GM15510 (cell line): Measurements from ENCODE around the gene TSPAN18.

ENCODE experiments used
- POLR2A ChIP-seq: IDR thresholded peaks from 3 replicates; pipeline ENCODE4 v1.6.1; 2011; ENCODE audit warnings: borderline replicate concordance; ENCODE audit not compliant: insufficient read length; ENCODE audit errors: extremely low read depth

Gene TSPAN18

GRCh38 chr11:44927174-44927661, 200.5 kb downstream of the TSPAN18 start:
- TF ChIP-seq POLR2A: no peak

GRCh38 chr11:44928144-44928543, 201.4 kb downstream of the TSPAN18 start:
- TF ChIP-seq POLR2A: no peak

- no peak for TF ChIP-seq POLR2A
Observed at GRCh38 chr11:44928816-44929215, 202.1 kb downstream of the TSPAN18 start.

- no peak for TF ChIP-seq POLR2A
Observed at GRCh38 chr11:44930588-44931302, 204.0 kb downstream of the TSPAN18 start.

GRCh38 chr11:44931466-44931865, 204.7 kb downstream of the TSPAN18 start:
- TF ChIP-seq POLR2A: no peak

GRCh38 chr11:44934110-44934509, 207.3 kb downstream of the TSPAN18 start:
- no peak for TF ChIP-seq POLR2A

GRCh38 chr11:44934735-44935250, 208.0 kb downstream of the TSPAN18 start:
- TF ChIP-seq POLR2A: no peak

- TF ChIP-seq POLR2A: no peak
Observed at GRCh38 chr11:44936525-44936924, 209.8 kb downstream of the TSPAN18 start.

GRCh38 chr11:44936951-44937543, 210.3 kb downstream of the TSPAN18 start:
- TF ChIP-seq POLR2A: no peak

GRCh38 chr11:44938066-44938691, 211.4 kb downstream of the TSPAN18 start:
- TF ChIP-seq POLR2A: no peak

- no peak for TF ChIP-seq POLR2A
Observed at GRCh38 chr11:44939673-44940395, 213.1 kb downstream of the TSPAN18 start.

- TF ChIP-seq POLR2A: no peak
Observed at GRCh38 chr11:44940404-44940803, 213.6 kb downstream of the TSPAN18 start.

- no peak for TF ChIP-seq POLR2A
Observed at GRCh38 chr11:44940835-44941234, 214.1 kb downstream of the TSPAN18 start.

- no peak for TF ChIP-seq POLR2A
Observed at GRCh38 chr11:44941259-44942021, 214.7 kb downstream of the TSPAN18 start.
